ENCODE results near the gene CTNNBL1.

CTNNBL1 gene

DNA sequence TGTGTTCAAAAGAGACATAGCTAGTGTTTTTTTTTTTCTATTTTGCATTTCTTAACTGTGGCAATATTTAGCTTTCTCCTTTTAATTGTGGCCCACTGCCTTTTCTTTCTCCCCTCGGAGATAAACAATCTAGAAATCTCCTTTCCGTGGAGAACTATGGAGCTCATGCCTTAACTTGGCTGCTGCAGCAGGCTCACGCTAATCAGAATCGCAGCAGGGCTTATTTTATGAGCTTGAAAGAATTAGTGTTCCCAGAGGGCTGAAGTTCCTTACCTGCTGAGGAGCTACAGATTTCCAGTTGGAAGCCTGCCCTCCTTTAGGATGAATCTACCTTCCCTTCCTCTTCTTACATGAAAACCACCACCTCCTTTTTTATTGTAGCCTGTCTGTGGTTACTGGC is 35.6 kb downstream of the CTNNBL1 start:
- no peak for DNase-seq (ENCODE audit: low read depth)
- H3K4me3 ChIP-seq (ENCODE audit: low read depth, low read length), result no peak overlapping the region
- TF ChIP-seq, protein P1, sequence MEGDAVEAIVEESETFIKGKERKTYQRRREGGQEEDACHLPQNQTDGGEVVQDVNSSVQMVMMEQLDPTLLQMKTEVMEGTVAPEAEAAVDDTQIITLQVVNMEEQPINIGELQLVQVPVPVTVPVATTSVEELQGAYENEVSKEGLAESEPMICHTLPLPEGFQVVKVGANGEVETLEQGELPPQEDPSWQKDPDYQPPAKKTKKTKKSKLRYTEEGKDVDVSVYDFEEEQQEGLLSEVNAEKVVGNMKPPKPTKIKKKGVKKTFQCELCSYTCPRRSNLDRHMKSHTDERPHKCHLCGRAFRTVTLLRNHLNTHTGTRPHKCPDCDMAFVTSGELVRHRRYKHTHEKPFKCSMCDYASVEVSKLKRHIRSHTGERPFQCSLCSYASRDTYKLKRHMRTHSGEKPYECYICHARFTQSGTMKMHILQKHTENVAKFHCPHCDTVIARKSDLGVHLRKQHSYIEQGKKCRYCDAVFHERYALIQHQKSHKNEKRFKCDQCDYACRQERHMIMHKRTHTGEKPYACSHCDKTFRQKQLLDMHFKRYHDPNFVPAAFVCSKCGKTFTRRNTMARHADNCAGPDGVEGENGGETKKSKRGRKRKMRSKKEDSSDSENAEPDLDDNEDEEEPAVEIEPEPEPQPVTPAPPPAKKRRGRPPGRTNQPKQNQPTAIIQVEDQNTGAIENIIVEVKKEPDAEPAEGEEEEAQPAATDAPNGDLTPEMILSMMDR (conservative IDR thresholded peaks at IDR 0.05; ENCODE audit: low read depth, low read length), result no peak

DNA sequence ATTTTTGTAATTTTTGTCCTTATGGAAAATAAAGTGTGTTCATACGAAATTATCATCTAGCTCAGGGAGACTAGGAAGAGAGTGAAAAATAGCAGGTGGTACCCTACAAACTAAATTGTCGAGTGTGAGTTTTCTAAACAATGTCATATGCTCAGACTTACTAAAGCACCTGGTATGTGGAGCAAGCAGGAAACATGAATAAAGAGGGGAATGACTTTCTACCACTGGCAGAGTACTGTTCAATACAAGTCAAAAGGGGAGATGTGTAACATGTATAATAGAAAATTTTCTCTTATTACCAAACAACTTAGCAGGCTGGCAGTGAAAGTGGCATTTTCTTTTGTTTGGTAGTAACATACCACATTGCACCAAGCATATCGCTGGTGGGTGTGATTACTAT is 36.1 kb downstream of the CTNNBL1 start:
- TF ChIP-seq, protein P1 (conservative IDR thresholded peaks at IDR 0.05; ENCODE audit: low read depth, low read length), result no peak
- peak; percentile 58 for DNase-seq (ENCODE audit: low read depth)
- no peak overlapping the region for H3K4me3 ChIP-seq (ENCODE audit: low read depth, low read length)

DNA sequence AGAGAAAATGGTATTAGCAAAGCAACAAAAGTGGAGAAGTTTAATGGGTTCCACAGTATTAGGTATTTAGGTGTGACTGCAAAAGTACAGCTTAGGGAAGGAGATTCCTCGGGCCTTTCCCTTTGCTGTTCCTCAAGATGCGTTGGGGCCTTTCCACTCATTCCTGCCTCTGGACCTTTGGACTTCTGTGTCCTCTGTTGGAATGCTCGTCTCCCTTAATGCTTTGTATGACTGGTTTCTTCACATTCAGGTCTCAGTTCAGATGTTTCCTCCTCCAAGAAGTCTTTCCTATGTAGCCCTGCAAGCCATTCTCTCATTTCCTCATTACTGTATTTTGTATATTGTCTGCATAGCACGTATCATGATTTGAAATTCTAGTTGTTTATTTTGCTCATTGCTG is 39.6 kb downstream of the CTNNBL1 start:
- no peak for DNase-seq (ENCODE audit: low read depth)
- no peak overlapping the region for H3K4me3 ChIP-seq (ENCODE audit: low read depth, low read length)
- TF ChIP-seq, protein P1 (conservative IDR thresholded peaks at IDR 0.05; ENCODE audit: low read depth, low read length), result no peak

DNA sequence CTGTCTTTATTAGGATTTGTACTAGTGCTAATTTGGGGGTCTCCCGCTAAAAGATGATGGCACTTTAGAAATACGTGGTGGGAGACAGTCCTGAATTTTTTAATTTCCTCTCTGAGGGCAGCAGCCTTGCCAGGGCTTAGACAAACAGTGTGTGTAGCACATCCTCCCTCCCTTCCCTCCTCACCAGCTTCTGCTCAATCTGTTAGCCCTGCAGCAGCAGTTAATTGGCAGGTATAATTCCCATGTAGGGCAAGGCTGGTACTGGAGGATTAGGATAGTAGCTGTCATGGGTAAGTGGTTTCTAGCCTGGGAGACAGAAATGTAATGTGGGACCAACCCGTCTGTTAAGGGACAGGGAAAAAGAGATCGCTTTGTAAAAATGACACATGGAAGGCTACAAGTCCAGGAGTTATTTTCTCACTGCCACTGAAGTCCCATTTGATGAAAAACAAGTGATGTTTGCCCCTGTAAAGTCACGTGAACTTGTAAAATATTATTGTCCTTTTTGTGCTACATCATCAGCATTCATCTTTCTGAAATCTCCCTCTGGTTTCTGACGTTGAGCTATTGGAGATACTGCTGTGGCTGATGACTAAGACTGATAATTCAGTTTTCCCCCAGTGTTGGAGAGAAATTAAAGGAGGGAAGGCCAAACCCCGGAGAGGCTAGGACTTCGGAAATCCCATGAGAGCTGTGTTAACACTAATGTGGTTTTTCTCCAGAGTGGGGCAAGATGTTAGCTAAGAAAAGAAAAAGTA is 40.6 kb downstream of the CTNNBL1 start:
- no peak overlapping the region for H3K4me3 ChIP-seq (ENCODE audit: low read depth, low read length)
- TF ChIP-seq, protein P1 (conservative IDR thresholded peaks at IDR 0.05; ENCODE audit: low read depth, low read length), result no peak
- peak; percentile 71 for DNase-seq (ENCODE audit: low read depth)

DNA sequence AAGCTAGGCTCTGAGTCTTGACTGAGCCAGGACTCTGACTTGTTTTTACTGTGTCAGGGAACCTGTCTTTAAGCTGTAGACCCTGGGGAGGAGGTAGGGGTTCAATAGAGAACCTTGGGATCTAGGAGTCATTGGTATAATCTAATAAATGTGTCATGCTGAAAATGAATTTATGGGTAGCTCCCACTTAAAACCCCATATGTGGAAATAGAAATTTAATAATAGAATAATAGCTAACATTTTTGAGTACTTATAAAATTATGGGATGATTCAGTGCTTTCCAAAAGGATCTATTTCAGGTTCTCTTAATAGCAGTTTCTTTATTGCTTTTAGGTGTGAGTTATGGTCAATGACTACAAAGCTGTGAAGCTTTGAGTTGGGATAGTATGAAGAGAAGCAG is 41.7 kb downstream of the CTNNBL1 start:
- H3K4me3 ChIP-seq (ENCODE audit: low read depth, low read length), result no peak overlapping the region
- TF ChIP-seq, protein P1 (conservative IDR thresholded peaks at IDR 0.05; ENCODE audit: low read depth, low read length), result no peak

DNA sequence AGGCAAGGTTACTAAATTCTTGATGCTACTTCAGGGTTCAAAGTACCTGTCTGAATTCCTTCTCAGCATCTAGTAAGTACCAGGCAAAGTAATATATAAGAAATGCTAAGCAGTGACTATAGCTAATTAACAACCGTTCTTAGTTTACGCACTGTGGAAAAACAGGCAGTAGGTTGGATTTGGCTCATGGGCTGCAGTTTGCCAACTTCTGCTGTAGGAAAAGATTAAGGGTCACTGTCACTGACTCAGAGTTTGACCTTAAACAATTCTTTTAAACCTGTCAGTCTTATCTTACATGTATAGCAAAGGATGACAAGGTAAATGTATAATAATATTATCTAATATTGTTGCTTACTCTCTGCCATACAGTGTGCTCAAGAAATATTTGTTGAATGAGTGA is 42.3 kb downstream of the CTNNBL1 start:
- TF ChIP-seq, protein P1 (conservative IDR thresholded peaks at IDR 0.05; ENCODE audit: low read depth, low read length), result no peak

More for the DNA sequence above, 41.7 kb downstream of the CTNNBL1 start:
- no peak for DNase-seq (ENCODE audit: low read depth)

DNA sequence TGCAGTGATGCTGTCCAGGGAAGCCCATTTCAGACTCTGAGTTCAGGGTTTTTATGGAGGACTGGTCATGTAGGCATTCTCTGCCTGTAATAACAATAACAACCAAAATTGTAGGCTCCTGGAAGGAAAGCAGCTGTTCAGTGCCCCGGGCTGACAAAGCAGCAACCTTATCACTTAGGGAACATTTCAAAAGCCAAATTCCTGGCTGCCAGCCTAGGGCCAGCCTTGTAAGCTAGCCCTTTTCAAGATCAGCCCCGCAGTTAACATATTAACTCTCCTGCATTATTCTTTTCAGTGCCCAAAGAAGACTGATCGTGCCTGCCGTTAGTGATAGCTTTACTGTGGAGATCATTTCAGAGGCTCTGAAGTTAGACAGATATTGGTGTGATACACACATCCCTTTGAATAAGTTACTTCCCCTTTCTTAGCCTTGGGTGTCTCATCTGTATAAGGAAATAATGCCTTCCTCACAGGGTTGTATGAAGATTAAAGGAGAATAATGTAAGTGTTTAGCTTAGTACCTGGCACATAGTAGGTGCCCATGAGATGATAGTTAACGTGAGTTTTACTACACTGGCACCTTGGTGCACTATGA is 44.1 kb downstream of the CTNNBL1 start:
- no peak overlapping the region for H3K4me3 ChIP-seq (ENCODE audit: low read depth, low read length)
- DNase-seq (ENCODE audit: low read depth), result no peak
- TF ChIP-seq, protein P1 (conservative IDR thresholded peaks at IDR 0.05; ENCODE audit: low read depth, low read length), result no peak

More for the DNA sequence above, 42.3 kb downstream of the CTNNBL1 start:
- no peak overlapping the region for H3K4me3 ChIP-seq (ENCODE audit: low read depth, low read length)
- DNase-seq (ENCODE audit: low read depth), result no peak

Data from choroid plexus epithelial cell (primary cell).